GM21390 (cell line): ENCODE measurements around the gene UBA1.
A peak's percentile ranks its signal among the peaks of the same experiment; 100 is the strongest.

Experiments used
- ATAC-seq: cut with Tn5 transposase; IDR thresholded peaks from one replicate; pipeline ENCODE4 v1.9.1; 2021; ENCODE audit not compliant: unreplicated experiment

UBA1 gene

GRCh38 chrX:47193475-47194193, at the start of gene UBA1:
UBA1 (plus strand) TSS chrX:47193829; CDS start chrX:47198803, 4,974 bp downstream.
- ATAC-seq = peak; percentile 46

GRCh38 chrX:47143894-47144625, 49.6 kb upstream of the UBA1 start:
- ATAC-seq = peak; percentile 6

GRCh38 chrX:47144626-47145394, 48.8 kb upstream of the UBA1 start, which contains the start of the genes NDUFB11 and RBM10:
NDUFB11 (minus strand) TSS chrX:47144702; CDS start chrX:47144679, 23 bp downstream.
RBM10 (plus strand) TSS chrX:47145221; CDS start chrX:47147482, 2,261 bp downstream.
- ATAC-seq = peak; percentile 89

- peak; percentile 12 for ATAC-seq
Measured at GRCh38 chrX:47145395-47146120, 48.1 kb upstream of the UBA1 start.

- ATAC-seq = no peak
Measured at GRCh38 chrX:47146121-47146935, 47.3 kb upstream of the UBA1 start.

- ATAC-seq = no peak
Measured at GRCh38 chrX:47146936-47147859, 46.4 kb upstream of the UBA1 start.

GRCh38 chrX:47148946-47149345, 44.7 kb upstream of the UBA1 start:
- no peak for ATAC-seq

GRCh38 chrX:47151435-47151834, 42.2 kb upstream of the UBA1 start:
- no peak for ATAC-seq

GRCh38 chrX:47156611-47157520, 36.8 kb upstream of the UBA1 start:
- ATAC-seq = no peak

- ATAC-seq = no peak
Measured at GRCh38 chrX:47158131-47158530, 35.5 kb upstream of the UBA1 start.

GRCh38 chrX:47158781-47159180, 34.8 kb upstream of the UBA1 start:
- no peak for ATAC-seq

- ATAC-seq = no peak
Measured at GRCh38 chrX:47160781-47161180, 32.8 kb upstream of the UBA1 start.

GRCh38 chrX:47162927-47163583, 30.6 kb upstream of the UBA1 start:
- ATAC-seq = no peak

- ATAC-seq = no peak
Measured at GRCh38 chrX:47164420-47164819, 29.2 kb upstream of the UBA1 start.

- no peak for ATAC-seq
Measured at GRCh38 chrX:47166126-47166525, 27.5 kb upstream of the UBA1 start.

- no peak for ATAC-seq
Measured at GRCh38 chrX:47168495-47169073, 25.0 kb upstream of the UBA1 start.

GRCh38 chrX:47169273-47169672, 24.4 kb upstream of the UBA1 start:
- ATAC-seq = no peak
